ENCODE measurements around the gene FAM193B. TPM values are rescaled to one million over a fixed set of nuclear protein-coding genes. Genes with fewer than 3 reads are reported as not detected.
"Not testable (repeated sequence)": the region's sequence is repeated elsewhere in the genome, so short reads cannot be mapped to it uniquely, and the experiment has no call there.

Gene FAM193B
- total RNA-seq, 2 donors from 2014 or later, result 26.1 to 30.1 TPM

- ATAC-seq (no peak), DNase-seq (no peak)
- intact Hi-C loops (cut with DNase I), result loop anchor here in 1 of 2 donors (5.0 kb wide), 1 partner anchor 39 kb away; the partner anchor contains the start of gene FAM193B
Observed at GRCh38 chr5:177591690-177592009, 37.3 kb upstream of the FAM193B start.

GRCh38 chr5:177590406-177590805 is 36.0 kb upstream of the FAM193B start:
- no peak for DNase-seq
- ATAC-seq, result no peak
- intact Hi-C loops (cut with DNase I), result loop anchor here in 1 of 2 donors (5.0 kb wide), 1 partner anchor 38 kb away; the partner anchor contains the start of gene FAM193B

GRCh38 chr5:177588413-177588909 is 34.1 kb upstream of the FAM193B start:
- intact Hi-C loops (cut with DNase I), result no loop called here
- DNase-seq (no peak), ATAC-seq (no peak)

- intact Hi-C loops (cut with DNase I), result no loop called here
Observed at GRCh38 chr5:177578316-177578715, 24.0 kb upstream of the FAM193B start.

GRCh38 chr5:177576169-177576568 is 21.8 kb upstream of the FAM193B start:
- ATAC-seq, result no peak
- no peak for DNase-seq
- intact Hi-C loops (cut with DNase I), result no loop called here

More at GRCh38 chr5:177578316-177578715, 24.0 kb upstream of the FAM193B start:
- ATAC-seq, result no peak
- no peak for DNase-seq

- DNase-seq, result no peak
- no peak for ATAC-seq
- intact Hi-C loops (cut with DNase I), result no loop called here
Observed at GRCh38 chr5:177575488-177575887, 21.1 kb upstream of the FAM193B start.

GRCh38 chr5:177569894-177570293 is 15.5 kb upstream of the FAM193B start:
- intact Hi-C loops (cut with DNase I), result no loop called here
- ATAC-seq, result no peak
- DNase-seq, result no peak

- no peak for ATAC-seq
- intact Hi-C loops (cut with DNase I), result no loop called here
- DNase-seq, result no peak
Observed at GRCh38 chr5:177568326-177568725, 14.0 kb upstream of the FAM193B start.

- DNase-seq (no peak), ATAC-seq (no peak)
- intact Hi-C loops (cut with DNase I), result no loop called here
Observed at GRCh38 chr5:177565046-177565445, 10.7 kb upstream of the FAM193B start.

GRCh38 chr5:177559446-177559941 is 5.1 kb upstream of the FAM193B start:
- intact Hi-C loops (cut with DNase I); DNase-seq; ATAC-seq: not testable (repeated sequence)

- ATAC-seq (no peak), DNase-seq (no peak)
- intact Hi-C loops (cut with DNase I), result no loop called here
Observed at GRCh38 chr5:177557796-177558195, 3.4 kb upstream of the FAM193B start.

GRCh38 chr5:177557041-177557647 is 2.8 kb upstream of the FAM193B start:
- ATAC-seq (no peak), DNase-seq (no peak)
- intact Hi-C loops (cut with DNase I), result no loop called here

GRCh38 chr5:177555665-177556064 is 1.3 kb upstream of the FAM193B start:
- ATAC-seq (no peak), DNase-seq (no peak)
- intact Hi-C loops (cut with DNase I), result no loop called here

GRCh38 chr5:177555228-177555627 is 865 bp upstream of the FAM193B start:
- intact Hi-C loops (cut with DNase I), result no loop called here
- DNase-seq (no peak), ATAC-seq (peak in 1 of 2 donors; percentile 24)

GRCh38 chr5:177553671-177554429 is 513 bp downstream of the FAM193B start:
- peak; percentile 56 for DNase-seq
- peak; percentile 25 to 50 for ATAC-seq
- intact Hi-C loops (cut with DNase I), result loop anchor here in 1 of 2 donors (5.0 kb wide), 1 partner anchor 38 kb away; the partner anchor contains the start of gene TMED9

- peak; percentile 33 for DNase-seq
- ATAC-seq, result peak in 1 of 2 donors; percentile 8
- intact Hi-C loops (cut with DNase I), result loop anchor here in 1 of 2 donors (5.0 kb wide), 1 partner anchor 39 kb away; the partner anchor contains the start of gene TMED9
Observed at GRCh38 chr5:177552839-177553455, 1.4 kb downstream of the FAM193B start.

- no peak for ATAC-seq
- intact Hi-C loops (cut with DNase I), result loop anchor here in 1 of 2 donors (5.0 kb wide), 1 partner anchor 42 kb away; the partner anchor contains the start of gene TMED9
Observed at GRCh38 chr5:177550122-177550521, 4.2 kb downstream of the FAM193B start.

GRCh38 chr5:177548495-177548894 is 5.9 kb downstream of the FAM193B start:
- intact Hi-C loops (cut with DNase I), result no loop called here
- ATAC-seq (no peak), DNase-seq (no peak)

More at GRCh38 chr5:177550122-177550521, 4.2 kb downstream of the FAM193B start:
- no peak for DNase-seq

GRCh38 chr5:177547736-177548135 is 6.6 kb downstream of the FAM193B start:
- DNase-seq, result no peak
- no peak for ATAC-seq
- intact Hi-C loops (cut with DNase I), result no loop called here
